Ishikawa (cell line): ENCODE results near the gene RGS8.

Source experiments
- CEBPB ChIP-seq: IDR thresholded peaks from 2 replicates; pipeline ENCODE4 v1.6.1; 2012
- CREB1 ChIP-seq: IDR thresholded peaks from 2 replicates; pipeline ENCODE4 v1.6.1; 2012; ENCODE audit warnings: low read depth
- EGR1 ChIP-seq: IDR thresholded peaks from 2 replicates; pipeline ENCODE4 v1.6.1; 2012
- EP300 ChIP-seq: IDR thresholded peaks from 2 replicates; pipeline ENCODE4 v1.6.1; 2012; ENCODE audit warnings: borderline replicate concordance
- FOXM1 ChIP-seq: IDR thresholded peaks from 2 replicates; pipeline ENCODE4 v1.6.1; 2012; ENCODE audit warnings: low read depth, borderline replicate concordance
- RAD21 ChIP-seq: IDR thresholded peaks from 2 replicates; pipeline ENCODE4 v1.6.1; 2012; ENCODE audit warnings: low read depth
- REST ChIP-seq: IDR thresholded peaks from 2 replicates; pipeline ENCODE4 v1.6.1; 2012; ENCODE audit warnings: low read depth, mild to moderate bottlenecking
- TAF1 ChIP-seq: IDR thresholded peaks from 2 replicates; pipeline ENCODE4 v1.6.1; 2012; ENCODE audit warnings: low read depth, mild to moderate bottlenecking
- TCF12 ChIP-seq: IDR thresholded peaks from 2 replicates; pipeline ENCODE4 v1.6.1; 2012; ENCODE audit warnings: low read depth
- YY1 ChIP-seq: IDR thresholded peaks from 2 replicates; pipeline ENCODE4 v1.6.1; 2012; ENCODE audit warnings: low read depth
- TF ChIP-seq, protein P1 (sequence below): IDR thresholded peaks from 2 replicates; pipeline ENCODE4 v1.6.1; 2012
- TF ChIP-seq, protein P2 (sequence below): IDR thresholded peaks from 2 replicates; pipeline ENCODE4 v1.6.1; 2012

DNA sequence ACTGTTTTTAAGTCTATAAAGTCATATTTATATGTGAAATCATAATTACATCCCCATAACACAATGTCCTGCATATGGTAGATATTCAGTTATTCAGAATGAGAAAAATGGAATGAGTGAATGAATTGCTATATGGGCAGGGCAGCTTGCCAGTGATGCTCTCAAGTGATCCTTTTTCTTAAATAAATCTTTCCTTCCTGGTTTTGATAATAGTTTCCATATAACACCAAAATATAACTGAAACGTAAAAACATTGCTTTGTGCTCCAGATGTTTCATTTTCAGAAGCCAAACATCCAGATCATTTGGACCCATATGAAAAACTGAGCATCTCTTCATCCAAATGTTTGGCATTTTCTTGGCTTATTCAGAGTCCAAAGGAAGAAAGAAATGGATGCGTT lies 30.2 kb upstream of the RGS8 start:
- TF ChIP-seq, protein P1, sequence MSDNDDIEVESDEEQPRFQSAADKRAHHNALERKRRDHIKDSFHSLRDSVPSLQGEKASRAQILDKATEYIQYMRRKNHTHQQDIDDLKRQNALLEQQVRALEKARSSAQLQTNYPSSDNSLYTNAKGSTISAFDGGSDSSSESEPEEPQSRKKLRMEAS: no peak
- TF ChIP-seq FOXM1 (no peak), RAD21 (no peak), EGR1 (no peak), REST (no peak), CREB1 (no peak), TCF12 (no peak), YY1 (no peak), CEBPB (no peak), TAF1 (no peak), EP300 (no peak)
- TF ChIP-seq, protein P2, sequence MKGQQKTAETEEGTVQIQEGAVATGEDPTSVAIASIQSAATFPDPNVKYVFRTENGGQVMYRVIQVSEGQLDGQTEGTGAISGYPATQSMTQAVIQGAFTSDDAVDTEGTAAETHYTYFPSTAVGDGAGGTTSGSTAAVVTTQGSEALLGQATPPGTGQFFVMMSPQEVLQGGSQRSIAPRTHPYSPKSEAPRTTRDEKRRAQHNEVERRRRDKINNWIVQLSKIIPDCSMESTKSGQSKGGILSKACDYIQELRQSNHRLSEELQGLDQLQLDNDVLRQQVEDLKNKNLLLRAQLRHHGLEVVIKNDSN: no peak
